Activated naive CD4-positive, alpha-beta T cell treated with anti-CD3 and anti-CD28 coated beads, Interleukin-2, amount 50 U/mL, for 72 hours (primary cell): ENCODE measurements around the gene CSRNP3. TPM values are rescaled to one million over a fixed set of nuclear protein-coding genes. Genes with fewer than 3 reads are reported as not detected.

Experiments used
- ATAC-seq, 2 donors: fragments of 150-1000 bp; cut with Tn5 transposase; 2 replicates each; pipeline ENCODE4 v1.10.0; 2021; ENCODE audit warnings: mild to moderate bottlenecking in 2 of 2, moderate library complexity in 2 of 2
- DNase-seq, 2 donors: peaks; one replicate each; pipeline ENCODE4 v3.0.0; 2021 to 2022; ENCODE audit warnings: low spot score in 2 of 2
- H3K27ac Mint-ChIP-seq, 2 donors: one replicate each; pipeline ENCODE4 v1.8.0; 2022; ENCODE audit warnings: mild to moderate bottlenecking in 2 of 2, mixed read lengths in 2 of 2
- H3K36me3 Mint-ChIP-seq, 2 donors: one replicate each; pipeline ENCODE4 v1.8.0; 2022; ENCODE audit warnings: mixed read lengths in 2 of 2
- H3K9me3 Mint-ChIP-seq, 2 donors: one replicate each; pipeline ENCODE4 v1.8.0; 2022; ENCODE audit warnings: mixed read lengths in 2 of 2
- total RNA-seq, 2 donors: library from RNA; stranded (reverse); gene quantifications; one replicate each; pipeline ENCODE4 v1.2.3, GENCODE V29; 2022

The CSRNP3 gene
- total RNA-seq, 2 donors from 2014 or later = not detected

GRCh38 chr2:165456027-165456426 is 13.5 kb upstream of the CSRNP3 start:
- Mint-ChIP-seq H3K9me3 (no peaks in the 10 kb centered on the region), H3K27ac (no peak overlapping the region), H3K36me3 (no peaks in the 10 kb centered on the region)
- ATAC-seq = no peak
- DNase-seq = no peak

- no peak overlapping the region for H3K27ac Mint-ChIP-seq
- DNase-seq (no peak), ATAC-seq (no peak)
- H3K36me3 Mint-ChIP-seq = no peaks in the 10 kb centered on the region
- no peaks in the 10 kb centered on the region for H3K9me3 Mint-ChIP-seq
Observed at GRCh38 chr2:165462443-165462842, 7.1 kb upstream of the CSRNP3 start.

DNA sequence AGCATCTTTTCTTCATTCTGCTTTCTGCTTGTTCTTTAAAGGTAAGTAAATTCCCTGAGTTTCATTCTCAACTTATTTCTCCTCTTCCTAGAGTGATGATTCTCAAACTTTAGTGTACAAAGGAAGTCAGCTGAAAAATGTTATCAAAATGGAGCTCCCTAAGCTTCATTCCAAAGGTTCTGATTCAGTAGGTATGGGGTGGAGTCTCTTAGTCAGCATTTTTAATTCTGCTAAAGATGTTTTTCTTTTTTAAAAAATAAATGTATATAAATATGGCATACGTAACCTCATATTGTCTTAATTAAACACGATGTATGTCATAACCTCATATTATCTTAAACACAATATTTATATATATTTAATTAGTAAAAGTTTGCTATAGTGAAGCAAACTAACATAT is 3.1 kb upstream of the CSRNP3 start:
- no peaks in the 10 kb centered on the region for H3K9me3 Mint-ChIP-seq

GRCh38 chr2:165467921-165468320 is 1.6 kb upstream of the CSRNP3 start:
- no peak for DNase-seq
- Mint-ChIP-seq H3K36me3 (no peaks in the 10 kb centered on the region), H3K9me3 (no peaks in the 10 kb centered on the region), H3K27ac (no peak overlapping the region)
- no peak for ATAC-seq

More for the DNA sequence above, 3.1 kb upstream of the CSRNP3 start:
- DNase-seq (no peak), ATAC-seq (no peak)
- Mint-ChIP-seq H3K27ac (no peak overlapping the region), H3K36me3 (no peaks in the 10 kb centered on the region)

DNA sequence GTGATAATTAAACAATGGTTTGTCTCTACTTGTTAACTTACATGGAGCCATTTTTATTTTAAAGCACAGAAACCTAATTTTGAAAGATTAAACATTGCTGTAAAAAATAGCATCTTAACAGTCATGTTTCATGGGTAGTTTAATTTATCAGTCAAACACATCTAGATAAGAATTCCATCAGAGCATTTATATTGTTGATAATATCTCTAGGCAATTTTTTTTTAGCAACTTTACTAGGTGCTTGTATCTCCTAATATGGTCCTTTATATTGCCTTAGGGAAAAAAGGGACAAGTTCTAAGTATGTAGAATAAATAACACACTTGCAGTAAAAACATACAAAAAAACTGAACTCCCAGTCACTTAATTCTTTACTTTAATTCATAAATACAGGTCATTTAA is 863 bp downstream of the CSRNP3 start:
- ATAC-seq = no peak
- H3K9me3 Mint-ChIP-seq = no peaks in the 10 kb centered on the region

DNA sequence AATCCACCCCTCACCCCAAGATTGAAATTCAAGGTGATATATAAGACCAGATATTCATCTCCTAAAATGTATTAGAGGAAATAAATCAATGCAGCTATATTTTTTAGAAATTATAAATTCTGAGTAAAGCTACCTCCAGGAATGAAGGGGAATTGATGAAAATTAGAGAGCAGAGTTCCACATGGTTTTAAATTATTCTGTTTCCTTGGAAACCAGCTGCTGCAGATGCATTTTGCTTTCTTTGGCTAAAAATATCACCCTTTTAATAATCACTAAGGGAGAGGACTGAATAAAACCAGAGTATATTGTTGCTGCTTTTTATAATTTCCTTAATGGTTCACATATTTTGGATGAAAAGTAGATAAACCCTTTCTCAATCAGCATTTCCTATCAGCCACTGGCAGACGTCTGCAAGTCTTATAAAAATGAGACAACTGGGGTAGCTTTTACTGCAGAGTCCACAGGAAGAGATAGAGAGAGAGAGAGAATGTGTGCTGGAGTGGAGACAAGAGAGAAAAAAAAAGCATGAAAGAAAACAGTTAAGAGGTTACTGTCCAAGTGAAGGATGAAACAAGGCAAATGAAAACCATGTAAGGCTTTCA is 2.0 kb downstream of the CSRNP3 start:
- H3K36me3 Mint-ChIP-seq = no peaks in the 10 kb centered on the region
- no peak overlapping the region for H3K27ac Mint-ChIP-seq
- no peaks in the 10 kb centered on the region for H3K9me3 Mint-ChIP-seq
- DNase-seq (no peak), ATAC-seq (no peak)

More for the DNA sequence above, 863 bp downstream of the CSRNP3 start:
- no peak overlapping the region for H3K27ac Mint-ChIP-seq
- DNase-seq = no peak
- H3K36me3 Mint-ChIP-seq = no peaks in the 10 kb centered on the region

- no peak for ATAC-seq
- no peak for DNase-seq
- Mint-ChIP-seq H3K9me3 (no peaks in the 10 kb centered on the region), H3K27ac (no peak overlapping the region), H3K36me3 (no peaks in the 10 kb centered on the region)
Observed at GRCh38 chr2:165472922-165473321, 3.4 kb downstream of the CSRNP3 start.

DNA sequence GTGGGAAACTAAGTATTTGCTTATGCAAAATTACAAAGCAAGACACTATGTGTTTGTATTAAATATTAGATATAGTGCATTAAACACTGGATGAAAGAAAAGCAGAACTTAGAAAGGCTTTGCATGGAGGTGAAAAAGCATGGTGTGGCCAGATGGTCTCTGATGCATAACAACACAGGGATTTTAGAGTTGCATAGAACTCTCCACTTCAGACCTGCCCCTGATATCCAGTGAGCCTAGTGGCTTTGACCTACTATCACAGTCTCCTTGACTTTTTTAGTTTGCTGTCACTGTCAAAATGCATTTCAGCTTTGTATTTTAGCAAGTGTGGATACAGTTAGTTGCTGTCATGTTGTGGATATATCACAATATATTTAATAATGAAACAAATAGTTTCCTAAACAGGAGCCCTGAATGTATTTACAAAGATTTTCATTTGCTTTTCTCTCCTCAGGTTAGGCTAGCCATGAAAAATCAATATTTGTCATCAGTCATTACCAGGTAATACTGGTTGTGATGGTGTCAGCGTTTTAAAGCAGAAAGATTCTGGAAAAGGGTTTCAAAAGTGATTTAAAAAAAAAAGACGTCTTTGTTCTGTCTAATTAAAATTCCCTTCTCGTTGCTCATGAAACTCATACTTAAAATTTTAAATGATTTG is 5.2 kb downstream of the CSRNP3 start:
- DNase-seq = no peak
- no peaks in the 10 kb centered on the region for H3K9me3 Mint-ChIP-seq
- ATAC-seq = no peak
- H3K36me3 Mint-ChIP-seq = no peaks in the 10 kb centered on the region
- no peak overlapping the region for H3K27ac Mint-ChIP-seq

GRCh38 chr2:165475277-165476004 is 5.9 kb downstream of the CSRNP3 start:
- DNase-seq (no peak), ATAC-seq (no peak)
- Mint-ChIP-seq H3K36me3 (no peaks in the 10 kb centered on the region), H3K27ac (no peak overlapping the region), H3K9me3 (no peaks in the 10 kb centered on the region)

DNA sequence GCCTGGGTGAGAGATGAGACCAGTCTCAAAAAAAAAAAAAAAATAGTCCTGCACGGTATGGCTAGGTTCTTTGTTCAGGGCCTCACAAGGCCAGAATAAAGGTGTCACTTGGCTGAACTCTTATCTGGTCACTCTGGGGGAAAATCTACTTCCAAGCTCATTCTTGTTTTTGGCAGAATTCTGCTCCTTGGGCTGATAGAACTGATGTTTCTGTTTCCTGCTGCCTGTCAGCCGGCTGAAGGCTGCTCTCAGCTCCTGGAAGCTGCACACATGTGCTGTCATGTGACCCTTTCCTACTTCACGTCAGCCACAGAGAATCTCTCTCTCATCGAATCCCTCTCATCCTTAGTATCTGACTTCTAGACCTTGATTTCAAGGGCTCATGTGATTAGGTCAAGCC is 10.4 kb downstream of the CSRNP3 start:
- no peaks in the 10 kb centered on the region for H3K9me3 Mint-ChIP-seq
- no peak for DNase-seq
- ATAC-seq = no peak
- no peak overlapping the region for H3K27ac Mint-ChIP-seq
- H3K36me3 Mint-ChIP-seq = no peaks in the 10 kb centered on the region

DNA sequence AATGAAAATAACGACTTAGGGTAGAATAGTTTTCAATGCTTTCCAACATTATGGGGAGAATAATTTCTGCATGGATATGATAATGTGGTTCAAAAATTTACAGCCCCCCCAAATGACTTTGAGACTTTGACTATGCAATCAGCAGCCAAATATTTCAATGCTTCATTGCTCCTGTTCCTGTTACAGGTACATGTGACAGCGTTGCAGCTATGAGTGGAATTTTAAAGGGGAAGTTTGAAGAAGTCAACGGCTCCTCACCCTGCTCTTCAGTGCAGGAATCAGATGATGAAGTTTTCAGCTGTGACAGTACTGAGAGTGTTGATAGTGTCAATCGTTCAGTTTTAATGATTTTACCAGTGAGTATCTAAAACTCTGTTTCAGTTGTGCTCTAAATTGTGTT is 25.1 kb downstream of the CSRNP3 start:
- no peak for DNase-seq
- no peaks in the 10 kb centered on the region for H3K9me3 Mint-ChIP-seq
- no peak overlapping the region for H3K27ac Mint-ChIP-seq
- no peaks in the 10 kb centered on the region for H3K36me3 Mint-ChIP-seq
- no peak for ATAC-seq

GRCh38 chr2:165497659-165498317 is 28.3 kb downstream of the CSRNP3 start:
- H3K9me3 Mint-ChIP-seq = no peaks in the 10 kb centered on the region
- no peaks in the 10 kb centered on the region for H3K36me3 Mint-ChIP-seq
- DNase-seq (no peak), ATAC-seq (no peak)
- no peak overlapping the region for H3K27ac Mint-ChIP-seq

DNA sequence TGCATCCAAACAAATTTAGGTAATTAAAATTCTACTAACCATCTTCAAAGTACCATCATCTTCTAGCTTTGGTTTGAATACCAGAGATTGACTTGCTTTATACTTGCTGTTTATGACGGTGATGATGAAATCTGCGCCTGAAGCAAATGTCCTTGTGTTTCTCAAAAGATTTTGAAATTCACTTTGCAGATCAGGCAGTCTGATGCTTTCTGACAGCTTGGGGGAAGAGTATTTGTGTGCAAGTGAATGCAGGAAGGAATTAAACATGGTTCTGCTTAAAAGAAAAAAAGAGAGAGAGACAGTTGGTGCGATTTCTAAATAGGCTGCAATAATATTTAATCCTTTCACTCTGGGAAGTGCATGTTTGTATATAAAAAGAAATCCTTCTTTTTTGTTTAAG is 29.6 kb downstream of the CSRNP3 start:
- H3K27ac Mint-ChIP-seq = no peak overlapping the region
- no peaks in the 10 kb centered on the region for H3K9me3 Mint-ChIP-seq
- ATAC-seq (no peak), DNase-seq (no peak)
- no peaks in the 10 kb centered on the region for H3K36me3 Mint-ChIP-seq

- no peaks in the 10 kb centered on the region for H3K36me3 Mint-ChIP-seq
- DNase-seq (no peak), ATAC-seq (no peak)
- H3K9me3 Mint-ChIP-seq = no peaks in the 10 kb centered on the region
- no peak overlapping the region for H3K27ac Mint-ChIP-seq
Observed at GRCh38 chr2:165500001-165500400, 30.5 kb downstream of the CSRNP3 start.

DNA sequence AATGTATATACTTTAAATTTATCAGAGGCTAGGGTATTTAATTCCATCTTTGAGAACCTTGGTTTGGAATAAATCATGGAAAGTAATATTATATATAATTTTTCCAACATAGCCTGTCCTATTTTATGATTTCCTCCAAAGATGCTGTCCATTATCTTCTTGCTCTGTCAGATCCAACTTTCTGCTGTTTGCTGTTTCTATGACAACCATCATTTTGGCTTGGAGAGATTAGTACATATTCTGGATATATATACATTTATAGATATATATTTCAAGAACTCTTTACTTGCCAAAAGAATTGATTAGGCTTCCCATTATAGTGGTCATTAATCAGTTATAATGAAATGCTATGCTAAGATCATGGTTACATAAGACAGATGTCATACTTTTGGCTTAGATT is 31.3 kb downstream of the CSRNP3 start:
- Mint-ChIP-seq H3K9me3 (no peaks in the 10 kb centered on the region), H3K36me3 (no peaks in the 10 kb centered on the region), H3K27ac (no peak overlapping the region)
- ATAC-seq (no peak), DNase-seq (no peak)

- H3K9me3 Mint-ChIP-seq = no peaks in the 10 kb centered on the region
- ATAC-seq (no peak), DNase-seq (no peak)
- H3K36me3 Mint-ChIP-seq = no peaks in the 10 kb centered on the region
- no peak overlapping the region for H3K27ac Mint-ChIP-seq
Observed at GRCh38 chr2:165505514-165505913, 36.0 kb downstream of the CSRNP3 start.

- no peaks in the 10 kb centered on the region for H3K36me3 Mint-ChIP-seq
- no peak overlapping the region for H3K27ac Mint-ChIP-seq
- ATAC-seq (no peak), DNase-seq (no peak)
- no peaks in the 10 kb centered on the region for H3K9me3 Mint-ChIP-seq
Observed at GRCh38 chr2:165508927-165509326, 39.4 kb downstream of the CSRNP3 start.
